Lung (tissue), 12 donors: Measurements from ENCODE around the gene BAD. TPM values are rescaled to one million over a fixed set of nuclear protein-coding genes. Genes with fewer than 3 reads are reported as not detected.

Experiments
- ATAC-seq: fragments of 200-7000 bp; cut with Tn5 transposase; one replicate; pipeline ENCODE4 v1.9.1; 2020; ENCODE audit warnings: moderate number of reproducible peaks; ENCODE audit not compliant: insufficient read depth, low FRiP score
- DNase-seq, 3 donors: peaks; one replicate each; pipeline ENCODE4 v3.0.0-alpha.2; 2013 to 2017
- H3K27ac ChIP-seq, 2 donors: one replicate each; pipeline ENCODE4 v1.5.1; 2013; ENCODE audit warnings: mild to moderate bottlenecking in 2 of 2, moderate library complexity in 2 of 2, control low read depth in 1 of 2, inconsistent platforms in 1 of 2, low read depth in 1 of 2, low read length in 1 of 2
- H3K27me3 ChIP-seq, 3 donors: one replicate each; pipeline ENCODE4 v1.5.1; 2013; ENCODE audit warnings: low read length in 2 of 3; ENCODE audit not compliant: control insufficient read depth in 3 of 3, insufficient read depth in 3 of 3
- H3K36me3 ChIP-seq, 4 donors: one replicate each; pipeline ENCODE4 v1.5.1; 2013; ENCODE audit warnings: low read length in 4 of 4, mild to moderate bottlenecking in 1 of 4, moderate library complexity in 1 of 4; ENCODE audit not compliant: control insufficient read depth in 4 of 4, insufficient read depth in 4 of 4
- H3K4me1 ChIP-seq, 5 donors: one replicate each; pipeline ENCODE4 v1.5.1; 2013; ENCODE audit warnings: low read length in 5 of 5, mild to moderate bottlenecking in 2 of 5, moderate library complexity in 1 of 5; ENCODE audit not compliant: control insufficient read depth in 5 of 5, insufficient read depth in 5 of 5
- H3K4me3 ChIP-seq: one replicate; pipeline ENCODE4 v1.5.1; 2013; ENCODE audit warnings: mild to moderate bottlenecking, control low read depth, moderate library complexity
- H3K9ac ChIP-seq, 2 donors: one replicate each; pipeline ENCODE4 v1.5.1; 2013; ENCODE audit warnings: low read length in 2 of 2, control low read depth in 1 of 2; ENCODE audit not compliant: insufficient read depth in 1 of 2
- H3K9me3 ChIP-seq, 4 donors: one replicate each; pipeline ENCODE4 v1.5.1; 2013; ENCODE audit warnings: low read length in 3 of 4, mild to moderate bottlenecking in 1 of 4, moderate library complexity in 1 of 4; ENCODE audit not compliant: control insufficient read depth in 4 of 4, insufficient read depth in 3 of 4
- WGBS, 2 donors: extraction: QIAGEN DNeasy Blood & Tissue Kit; methylation state at CpG; one replicate each; pipeline ENCODE4 v1.1.7; 2013; 5-methylcytosine and 5-hydroxymethylcytosine counted together
- polyA plus RNA-seq, 2 donors: library from polyadenylated mRNA; stranded (reverse); fragments of 200-250 nt; gene quantifications; one replicate each; pipeline ENCODE4 v1.2.1, GENCODE V29; 2013
- total RNA-seq, 2 donors: library from RNA; depleted of rRNA in 1 of 2; stranded (reverse); fragments of >200 nt in 1 of 2; gene quantifications; one replicate each; pipeline ENCODE4 v1.2.1, GENCODE V29; 2014 to 2021
- TF ChIP-seq, protein P1 (sequence below): IDR thresholded peaks from 2 replicates; pipeline ENCODE4 v1.5.1; 2012; ENCODE audit warnings: mild to moderate bottlenecking; ENCODE audit errors: control extremely low read depth, extremely low read depth
- donor health status: control.
- donor health status: control.
- donor health status: Bipolar disorder and iron deficiency.
- donor health status: healthy.
- donor health status: DM: yes; HTN: yes; CAD: no.

The BAD gene
- total and polyA plus RNA-seq, 4 donors, result 69.5 to 127 (median 75.5) TPM

DNA sequence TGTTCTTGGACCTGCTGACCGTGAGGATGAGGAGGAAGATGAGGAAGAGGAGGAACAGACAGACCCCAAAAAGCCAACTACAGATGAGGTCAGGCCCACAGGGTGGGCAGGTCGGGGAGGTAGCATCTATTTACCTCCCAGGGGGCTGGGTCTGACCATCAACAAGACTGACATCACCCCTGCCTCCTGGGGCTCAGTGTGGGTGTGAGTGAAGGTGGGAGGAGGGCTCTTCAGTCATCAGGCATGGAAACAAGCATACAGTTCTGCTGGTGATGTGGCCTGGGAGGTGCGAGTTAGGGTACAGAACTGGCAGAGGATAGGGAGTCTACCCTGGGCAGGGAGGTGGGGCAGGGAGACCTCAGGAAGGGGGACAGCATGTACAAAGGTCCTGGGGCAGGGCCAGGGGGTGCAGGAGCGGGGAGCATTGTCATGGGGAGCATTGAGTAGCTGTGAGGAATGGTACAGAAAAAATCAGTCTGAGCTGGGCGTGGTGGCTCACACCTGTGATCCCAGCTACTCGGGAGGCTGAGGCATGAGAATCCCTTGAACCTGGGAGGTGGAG, 24.2 kb downstream of the BAD start:
- H3K9me3 ChIP-seq, result no peaks in the 10 kb centered on the region
- no peak overlapping the region for H3K27ac ChIP-seq
- WGBS, 2 donors, result 94 to 96% methylated on average over 6 of the region's 6 CpGs
- TF ChIP-seq, protein P1, sequence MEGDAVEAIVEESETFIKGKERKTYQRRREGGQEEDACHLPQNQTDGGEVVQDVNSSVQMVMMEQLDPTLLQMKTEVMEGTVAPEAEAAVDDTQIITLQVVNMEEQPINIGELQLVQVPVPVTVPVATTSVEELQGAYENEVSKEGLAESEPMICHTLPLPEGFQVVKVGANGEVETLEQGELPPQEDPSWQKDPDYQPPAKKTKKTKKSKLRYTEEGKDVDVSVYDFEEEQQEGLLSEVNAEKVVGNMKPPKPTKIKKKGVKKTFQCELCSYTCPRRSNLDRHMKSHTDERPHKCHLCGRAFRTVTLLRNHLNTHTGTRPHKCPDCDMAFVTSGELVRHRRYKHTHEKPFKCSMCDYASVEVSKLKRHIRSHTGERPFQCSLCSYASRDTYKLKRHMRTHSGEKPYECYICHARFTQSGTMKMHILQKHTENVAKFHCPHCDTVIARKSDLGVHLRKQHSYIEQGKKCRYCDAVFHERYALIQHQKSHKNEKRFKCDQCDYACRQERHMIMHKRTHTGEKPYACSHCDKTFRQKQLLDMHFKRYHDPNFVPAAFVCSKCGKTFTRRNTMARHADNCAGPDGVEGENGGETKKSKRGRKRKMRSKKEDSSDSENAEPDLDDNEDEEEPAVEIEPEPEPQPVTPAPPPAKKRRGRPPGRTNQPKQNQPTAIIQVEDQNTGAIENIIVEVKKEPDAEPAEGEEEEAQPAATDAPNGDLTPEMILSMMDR, result no peak
- DNase-seq (no peak), ATAC-seq (no peak)
- peaks cover 2 to 78% (median 14%) of the 10 kb centered on the region in 4 donors for H3K36me3 ChIP-seq
- H3K4me3 ChIP-seq, result no peak overlapping the region
- no peaks in the 10 kb centered on the region for H3K4me1 ChIP-seq
- no peaks in the 10 kb centered on the region for H3K27me3 ChIP-seq
- no peak overlapping the region for H3K9ac ChIP-seq

DNA sequence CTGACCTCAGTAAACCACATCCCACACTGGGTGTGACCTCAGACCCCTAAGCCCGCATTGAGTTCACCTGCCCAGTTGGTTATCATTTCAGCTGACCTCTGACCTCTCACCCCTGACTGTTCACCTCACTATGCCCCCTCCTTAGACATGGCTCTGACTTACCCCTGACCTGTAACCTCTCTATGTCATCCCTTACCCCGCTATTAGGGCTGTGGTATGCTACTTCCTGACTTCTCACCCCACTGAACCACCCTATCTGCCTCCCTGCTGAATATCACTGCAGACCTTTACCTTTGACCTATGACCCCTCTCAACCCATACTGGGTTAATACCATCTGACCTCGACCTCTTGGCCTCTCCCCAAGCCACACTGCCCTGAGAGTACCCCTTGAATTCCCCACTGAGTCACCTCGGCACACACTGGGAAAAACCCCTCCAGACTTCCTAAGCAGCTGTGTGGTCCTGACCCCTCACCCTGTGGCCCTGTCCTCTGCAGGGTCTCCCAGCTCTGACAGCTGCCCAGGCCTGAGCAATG, 24.9 kb downstream of the BAD start:
- DNase-seq (no peak), ATAC-seq (no peak)
- TF ChIP-seq, protein P1, result no peak
- H3K9ac ChIP-seq, result no peak overlapping the region
- peaks cover 2 to 81% (median 16%) of the 10 kb centered on the region in 4 donors for H3K36me3 ChIP-seq
- H3K4me3 ChIP-seq, result no peak overlapping the region
- H3K27me3 ChIP-seq, result no peaks in the 10 kb centered on the region
- no peak overlapping the region for H3K27ac ChIP-seq
- H3K9me3 ChIP-seq, result no peaks in the 10 kb centered on the region
- 83 to 93% methylated on average over 4 of the region's 4 CpGs for WGBS, 2 donors
- no peaks in the 10 kb centered on the region for H3K4me1 ChIP-seq

DNA sequence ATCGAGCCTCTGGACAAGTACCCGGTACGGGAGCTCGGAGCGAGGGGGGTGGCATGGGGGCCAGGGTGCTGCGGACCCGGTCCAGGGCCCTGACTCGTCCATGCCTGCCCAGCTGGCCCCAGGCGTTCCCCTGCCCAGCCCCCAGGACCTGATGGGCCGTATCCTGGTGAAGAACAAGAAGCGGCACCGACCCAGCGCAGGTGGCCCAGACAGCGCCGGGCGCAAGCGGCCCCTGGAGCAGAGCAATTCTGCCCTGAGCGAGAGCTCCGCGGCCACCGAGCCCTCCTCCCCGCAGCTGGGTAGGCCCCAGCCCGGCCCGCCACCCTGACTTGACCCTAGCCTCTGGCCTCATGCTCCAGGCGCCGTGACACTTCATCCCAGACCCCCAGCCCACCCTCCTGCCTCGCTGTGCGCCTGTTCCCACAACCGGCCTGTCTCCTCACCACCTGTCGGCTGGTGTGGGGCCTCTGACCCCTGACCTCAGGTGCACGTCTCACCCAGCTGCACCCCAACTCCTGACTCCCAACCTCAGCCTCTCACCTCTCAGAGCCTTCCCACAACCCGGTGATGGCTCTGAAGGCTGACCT, 25.4 kb downstream of the BAD start:
- DNase-seq, result no peak

More for the DNA sequence above, 25.4 kb downstream of the BAD start:
- Histone ChIP-seq H3K9me3 (no peaks in the 10 kb centered on the region), H3K4me1 (no peaks in the 10 kb centered on the region), H3K4me3 (no peak overlapping the region), H3K9ac (no peak overlapping the region), H3K27ac (no peak overlapping the region), H3K36me3 (peaks cover 0 to 78% (median 16%) of the 10 kb centered on the region in 4 donors), H3K27me3 (no peaks in the 10 kb centered on the region)
- ATAC-seq, result no peak
- WGBS, 2 donors, result 93 to 96% methylated on average over 31 to 32 of the region's 32 CpGs
- TF ChIP-seq, protein P1, result no peak
